ENCODE data around the gene SLC6A13. TPM values are rescaled to one million over a fixed set of nuclear protein-coding genes. Genes with fewer than 3 reads are reported as not detected.

The SLC6A13 gene
- total and polyA plus RNA-seq, 4 donors: 0.23 to 12.0 (median 7.5) TPM

- TF ChIP-seq SP1 (IDR thresholded peaks at IDR 0.05): no peak
- no peak for TF ChIP-seq YY1 (IDR thresholded peaks at IDR 0.05)
- H3K4me1 ChIP-seq (ENCODE audit: control insufficient read depth in 4 of 4, insufficient read depth in 4 of 4, low read length in 3 of 4): peaks cover 2 to 8% (median 4%) of the 10 kb centered on the region in 4 donors
- H3K27ac ChIP-seq (ENCODE audit: low read depth in 1 of 2, low read length in 2 of 2): no peak overlapping the region
- no peak overlapping the region for H3K4me3 ChIP-seq (ENCODE audit: low read depth in 1 of 3, low read length in 3 of 3)
- 89% methylated on average over 7 of the region's 7 CpGs for WGBS
- H3K27me3 ChIP-seq (ENCODE audit: control insufficient read depth in 4 of 4, insufficient read depth in 4 of 4, low read length in 3 of 4): no peaks in the 10 kb centered on the region
- DNase-seq (ENCODE audit: low spot score): no peak
- no peak overlapping the region for H3K9ac ChIP-seq (ENCODE audit: low read depth in 1 of 2, low read length in 2 of 2)
- peaks cover 0 to 74% (median 36%) of the 10 kb centered on the region in 4 donors for H3K36me3 ChIP-seq (ENCODE audit: control insufficient read depth in 4 of 4, insufficient read depth in 3 of 4, low read depth in 1 of 4, low read length in 3 of 4)
- no peaks in the 10 kb centered on the region for H3K9me3 ChIP-seq (ENCODE audit: control insufficient read depth in 4 of 4, low read length in 3 of 4)
These were observed 68.4 kb downstream of the SLC6A13 start for GRCh38 chr12:194276-194675.

- H3K36me3 ChIP-seq (ENCODE audit: control insufficient read depth in 4 of 4, insufficient read depth in 3 of 4, low read depth in 1 of 4, low read length in 3 of 4): peaks cover 0 to 65% (median 29%) of the 10 kb centered on the region in 4 donors
- H3K4me3 ChIP-seq (ENCODE audit: low read depth in 1 of 3, low read length in 3 of 3): no peak overlapping the region
- H3K4me1 ChIP-seq (ENCODE audit: control insufficient read depth in 4 of 4, insufficient read depth in 4 of 4, low read length in 3 of 4): peaks cover 3 to 17% (median 12%) of the 10 kb centered on the region in 4 donors
- no peak overlapping the region for H3K9ac ChIP-seq (ENCODE audit: low read depth in 1 of 2, low read length in 2 of 2)
- no peaks in the 10 kb centered on the region for H3K27me3 ChIP-seq (ENCODE audit: control insufficient read depth in 4 of 4, insufficient read depth in 4 of 4, low read length in 3 of 4)
- 73% methylated on average over 10 of the region's 10 CpGs for WGBS
- H3K27ac ChIP-seq (ENCODE audit: low read depth in 1 of 2, low read length in 2 of 2): no peak overlapping the region
- TF ChIP-seq TAF1 (conservative IDR thresholded peaks at IDR 0.05): no peak
- no peak for TF ChIP-seq YY1 (IDR thresholded peaks at IDR 0.05)
- TF ChIP-seq CTCF (IDR thresholded peaks at IDR 0.05; ENCODE audit: low read depth, low read length, missing input control): no peak
- no peak for TF ChIP-seq ATF3 (IDR thresholded peaks at IDR 0.05)
- TF ChIP-seq MAX (IDR thresholded peaks at IDR 0.05): no peak
- TF ChIP-seq HNF4A (conservative IDR thresholded peaks at IDR 0.05): no peak
- TF ChIP-seq JUND (IDR thresholded peaks at IDR 0.05): no peak
- no peak for TF ChIP-seq NR2F2 (IDR thresholded peaks at IDR 0.05)
- TF ChIP-seq ZBTB33 (IDR thresholded peaks at IDR 0.05): no peak
- no peak for TF ChIP-seq REST (IDR thresholded peaks at IDR 0.05)
- no peak for TF ChIP-seq RXRA (IDR thresholded peaks at IDR 0.05)
- no peak for TF ChIP-seq HNF4G (IDR thresholded peaks at IDR 0.05)
- H3K9me3 ChIP-seq (ENCODE audit: control insufficient read depth in 4 of 4, low read length in 3 of 4): no peaks in the 10 kb centered on the region
- DNase-seq (ENCODE audit: low spot score): no peak
These were observed 69.4 kb downstream of the SLC6A13 start for GRCh38 chr12:193261-193660.

Data from liver (tissue), 9 donors.